HepG2 (cell line): ENCODE results near the gene CTDNEP1. TPM values are rescaled to one million over a fixed set of nuclear protein-coding genes. Genes with fewer than 3 reads are reported as not detected.
A peak's percentile ranks its signal among the peaks of the same experiment; 100 is the strongest.

Experiments
- CBX2 ChIP-seq, 2 experiments: fragments of 200-600 bp in 1 of 2; sonication (generic); formaldehyde crosslinking in 1 of 2; IDR thresholded peaks; 2 replicates each; pipeline versions ENCODE4 v1.7.0 to v1.8.1; 2018 to 2022; ENCODE audit warnings: low read depth in 2 of 2, low read length in 1 of 2, mild to moderate bottlenecking in 1 of 2, missing genetic modification reagents in 1 of 2
- CEBPG ChIP-seq: IDR thresholded peaks from 2 replicates; pipeline ENCODE4 v1.6.1; 2016
- DNMT3B ChIP-seq: conservative IDR thresholded peaks from 2 replicates; pipeline ENCODE4 v1.6.1; 2016; ENCODE audit warnings: missing biosample characterization, control low read depth
- EP300 ChIP-seq, 3 experiments: sonication (generic) in 1 of 3; formaldehyde crosslinking in 1 of 3; IDR thresholded peaks; 2 replicates each; pipeline versions ENCODE4 v1.5.1 to v1.6.1; 2011 to 2020; ENCODE audit warnings: low read depth in 2 of 3, low read length in 2 of 3, borderline replicate concordance in 1 of 3, improper control_type of control experiment in 1 of 3, mild to moderate bottlenecking in 1 of 3, missing genetic modification reagents in 1 of 3, moderate library complexity in 1 of 3
- FLYWCH1 ChIP-seq: sonication (generic); formaldehyde crosslinking; IDR thresholded peaks from 2 replicates; pipeline ENCODE4 v1.8.1; 2023; ENCODE audit warnings: mild to moderate bottlenecking, missing genetic modification reagents
- HMG20B ChIP-seq: conservative IDR thresholded peaks from 2 replicates; pipeline ENCODE4 v1.6.1; 2016; ENCODE audit warnings: missing genetic modification reagents, missing compliant biosample characterization
- POLR2A ChIP-seq, 2 experiments: IDR thresholded peaks; 2 replicates each; pipeline ENCODE4 v1.6.1; 2011; ENCODE audit warnings: low read depth in 2 of 2, low read length in 2 of 2, mild to moderate bottlenecking in 1 of 2, moderate library complexity in 1 of 2; ENCODE audit not compliant: insufficient read depth in 1 of 2
- REL ChIP-seq: sonication (generic); formaldehyde crosslinking; conservative IDR thresholded peaks from 2 replicates; pipeline ENCODE4 v1.8.0; 2022; ENCODE audit warnings: mild to moderate bottlenecking, missing genetic modification reagents, moderate library complexity
- REST ChIP-seq, 2 experiments: IDR thresholded peaks; 2 replicates each; pipeline ENCODE4 v1.6.1; 2011 to 2012; ENCODE audit warnings: low read length in 2 of 2, borderline replicate concordance in 1 of 2, low read depth in 1 of 2, mild to moderate bottlenecking in 1 of 2, moderate library complexity in 1 of 2
- SMAD3 ChIP-seq: sonication (generic); formaldehyde crosslinking; IDR thresholded peaks from 2 replicates; pipeline ENCODE4 v1.4.0; 2020; ENCODE audit warnings: missing genetic modification reagents
- SP4 ChIP-seq: sonication (generic); formaldehyde crosslinking; IDR thresholded peaks from 2 replicates; pipeline ENCODE4 v1.8.1; 2023; ENCODE audit warnings: mild to moderate bottlenecking, missing genetic modification reagents
- TRIM24 ChIP-seq: sonication (generic); formaldehyde crosslinking; IDR thresholded peaks from 2 replicates; pipeline ENCODE4 v1.8.0; 2022; ENCODE audit warnings: mild to moderate bottlenecking, missing genetic modification reagents
- ZNF33B ChIP-seq: sonication (generic); formaldehyde crosslinking; IDR thresholded peaks from 2 replicates; pipeline ENCODE4 v1.5.1; 2020; ENCODE audit warnings: mild to moderate bottlenecking, missing genetic modification reagents
- ZNF513 ChIP-seq: sonication (generic); formaldehyde crosslinking; conservative IDR thresholded peaks from 2 replicates; pipeline ENCODE4 v1.5.0; 2020; ENCODE audit warnings: missing genetic modification reagents
- ZNF558 ChIP-seq: sonication (generic); formaldehyde crosslinking; IDR thresholded peaks from 2 replicates; pipeline ENCODE4 v1.9.0; 2022; ENCODE audit warnings: mild to moderate bottlenecking, missing genetic modification reagents, borderline replicate concordance
- ZNF652 ChIP-seq: IDR thresholded peaks from 2 replicates; pipeline ENCODE4 v1.6.1; 2016; ENCODE audit warnings: low read depth, borderline replicate concordance
- ZNF724P ChIP-seq: sonication (generic); formaldehyde crosslinking; IDR thresholded peaks from 2 replicates; pipeline ENCODE4 v1.8.0; 2022; ENCODE audit warnings: missing genetic modification reagents, borderline replicate concordance
- ZSCAN25 ChIP-seq: sonication (generic); formaldehyde crosslinking; IDR thresholded peaks from 2 replicates; pipeline ENCODE4 v1.8.0; 2022; ENCODE audit warnings: mild to moderate bottlenecking, missing genetic modification reagents
- polyA plus RNA-seq, 8 experiments: library from polyadenylated mRNA; depleted of rRNA in 3 of 8; stranded (reverse) in 7 of 8; unstranded in 1 of 8; fragments of >200 nt; fragmentation: Illumina TruSeq in 4 of 8; extraction: Trizol in 4 of 8; gene quantifications; 2 replicates each; pipeline versions ENCODE4 v1.2.1 to v1.2.3, GENCODE V29; 2011 to 2016; ENCODE audit warnings: low read depth in 4 of 8, missing spikeins in 1 of 8, mixed read lengths in 1 of 8; ENCODE audit not compliant: insufficient read depth in 1 of 8
- total RNA-seq, 5 experiments: library from RNA; depleted of rRNA; stranded (reverse); fragments of >200 nt; fragmentation: Illumina TruSeq; extraction: Trizol; gene quantifications; 2 replicates each; pipeline ENCODE4 v1.2.3, GENCODE V29; 2016; ENCODE audit warnings: low read depth in 1 of 5
- TF ChIP-seq, protein P1 (sequence below): sonication (generic); formaldehyde crosslinking; IDR thresholded peaks from 2 replicates; pipeline ENCODE4 v1.4.0; 2020; ENCODE audit warnings: missing genetic modification reagents, mild to moderate bottlenecking, borderline replicate concordance
- TF ChIP-seq, protein P2 (sequence below): sonication (generic); formaldehyde crosslinking; IDR thresholded peaks from 2 replicates; pipeline ENCODE4 v1.4.0; 2020; ENCODE audit warnings: missing genetic modification reagents; ENCODE audit errors: not compliant biosample characterization

Gene CTDNEP1
- total and polyA plus RNA-seq, 2 of the 13 experiments (the other 11 are each of a cell fraction or from before 2014, with no cell fraction given): 19.8 to 118 TPM

DNA sequence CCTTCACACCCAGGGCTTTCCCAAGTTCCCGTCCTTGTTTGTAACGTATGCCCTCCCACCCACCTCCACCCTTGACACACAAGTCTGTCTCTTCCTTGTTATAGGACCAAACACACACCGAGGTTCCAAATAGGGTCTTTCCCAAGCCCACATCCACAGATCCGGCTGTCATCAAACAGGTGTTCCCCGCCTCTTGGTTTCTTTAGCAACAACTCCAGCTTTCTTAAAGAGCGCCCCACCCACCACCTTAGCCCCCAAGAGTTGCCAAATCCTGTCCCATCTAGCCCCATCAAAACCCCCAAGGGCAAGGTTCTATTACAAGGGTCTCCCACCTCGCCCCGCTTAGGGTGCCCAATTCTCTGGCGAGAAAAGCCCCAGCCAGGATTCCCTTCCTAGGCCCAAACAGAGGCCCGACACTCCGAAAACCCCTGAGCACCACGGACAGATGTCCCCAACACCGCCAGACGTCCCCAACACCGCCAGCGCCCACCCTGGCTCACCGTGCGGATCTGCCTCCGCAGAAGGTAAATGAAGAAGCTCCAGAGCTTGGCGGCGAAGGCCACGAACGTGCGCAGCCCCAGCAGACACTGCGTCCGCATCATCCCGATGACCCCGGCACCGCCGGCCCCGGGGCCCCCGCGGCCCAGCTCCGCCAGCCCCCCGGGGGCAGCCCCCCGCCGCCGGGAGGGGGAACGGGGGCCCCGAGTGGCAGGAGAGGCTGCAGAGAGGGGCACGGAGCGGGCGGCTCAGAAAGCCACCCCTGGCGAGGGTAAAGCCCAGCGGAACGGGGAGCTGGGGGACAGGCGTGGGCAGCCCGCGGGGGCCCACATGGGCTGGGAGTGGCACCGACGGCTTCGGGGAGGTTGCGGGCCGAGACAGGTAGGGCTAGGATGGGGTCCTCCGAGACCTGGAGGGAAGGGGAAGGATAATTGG is 573 bp downstream of the CTDNEP1 start (continued):
- no peak for TF ChIP-seq REST (IDR thresholded peaks at IDR 0.05; ENCODE audit: borderline replicate concordance in 1 of 2, low read depth in 1 of 2, low read length in 2 of 2)
- TF ChIP-seq EP300 (IDR thresholded peaks at IDR 0.05; ENCODE audit: low read depth in 2 of 2, low read length in 2 of 2): no peak
- no peak for TF ChIP-seq EP300 (CRISPR knock-in tag; IDR thresholded peaks at IDR 0.05; ENCODE audit: borderline replicate concordance)
- TF ChIP-seq ZNF33B (CRISPR knock-in tag): no peak
- no peak for TF ChIP-seq ZNF652 (CRISPR knock-in tag)
- TF ChIP-seq, protein P1, sequence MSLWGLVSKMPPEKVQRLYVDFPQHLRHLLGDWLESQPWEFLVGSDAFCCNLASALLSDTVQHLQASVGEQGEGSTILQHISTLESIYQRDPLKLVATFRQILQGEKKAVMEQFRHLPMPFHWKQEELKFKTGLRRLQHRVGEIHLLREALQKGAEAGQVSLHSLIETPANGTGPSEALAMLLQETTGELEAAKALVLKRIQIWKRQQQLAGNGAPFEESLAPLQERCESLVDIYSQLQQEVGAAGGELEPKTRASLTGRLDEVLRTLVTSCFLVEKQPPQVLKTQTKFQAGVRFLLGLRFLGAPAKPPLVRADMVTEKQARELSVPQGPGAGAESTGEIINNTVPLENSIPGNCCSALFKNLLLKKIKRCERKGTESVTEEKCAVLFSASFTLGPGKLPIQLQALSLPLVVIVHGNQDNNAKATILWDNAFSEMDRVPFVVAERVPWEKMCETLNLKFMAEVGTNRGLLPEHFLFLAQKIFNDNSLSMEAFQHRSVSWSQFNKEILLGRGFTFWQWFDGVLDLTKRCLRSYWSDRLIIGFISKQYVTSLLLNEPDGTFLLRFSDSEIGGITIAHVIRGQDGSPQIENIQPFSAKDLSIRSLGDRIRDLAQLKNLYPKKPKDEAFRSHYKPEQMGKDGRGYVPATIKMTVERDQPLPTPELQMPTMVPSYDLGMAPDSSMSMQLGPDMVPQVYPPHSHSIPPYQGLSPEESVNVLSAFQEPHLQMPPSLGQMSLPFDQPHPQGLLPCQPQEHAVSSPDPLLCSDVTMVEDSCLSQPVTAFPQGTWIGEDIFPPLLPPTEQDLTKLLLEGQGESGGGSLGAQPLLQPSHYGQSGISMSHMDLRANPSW (CRISPR knock-in tag): no peak
- no peak for TF ChIP-seq CEBPG
- no peak for TF ChIP-seq POLR2A (IDR thresholded peaks at IDR 0.05; ENCODE audit: insufficient read depth in 1 of 2, low read depth in 2 of 2, low read length in 2 of 2)
- TF ChIP-seq REL (CRISPR knock-in tag): 0 out of 2 replicates have a peak, but pooled peaks have one; percentile 8
- TF ChIP-seq ZSCAN25 (CRISPR knock-in tag): no peak
- TF ChIP-seq ZNF558 (CRISPR knock-in tag): peak; percentile 17; the same call in 1 of the 2 replicates
- TF ChIP-seq ZNF513 (CRISPR knock-in tag): no peak
- TF ChIP-seq CBX2 (IDR thresholded peaks at IDR 0.05; ENCODE audit: low read depth, low read length): no peak
- no peak for TF ChIP-seq CBX2 (CRISPR knock-in tag; IDR thresholded peaks at IDR 0.05; ENCODE audit: low read depth)
- no peak for TF ChIP-seq SMAD3 (CRISPR knock-in tag)
- TF ChIP-seq ZNF724P (CRISPR knock-in tag): no peak
- TF ChIP-seq HMG20B (CRISPR knock-in tag): no peak
- no peak for TF ChIP-seq TRIM24 (CRISPR knock-in tag)
- no peak for TF ChIP-seq DNMT3B (CRISPR knock-in tag)
- TF ChIP-seq, protein P2, sequence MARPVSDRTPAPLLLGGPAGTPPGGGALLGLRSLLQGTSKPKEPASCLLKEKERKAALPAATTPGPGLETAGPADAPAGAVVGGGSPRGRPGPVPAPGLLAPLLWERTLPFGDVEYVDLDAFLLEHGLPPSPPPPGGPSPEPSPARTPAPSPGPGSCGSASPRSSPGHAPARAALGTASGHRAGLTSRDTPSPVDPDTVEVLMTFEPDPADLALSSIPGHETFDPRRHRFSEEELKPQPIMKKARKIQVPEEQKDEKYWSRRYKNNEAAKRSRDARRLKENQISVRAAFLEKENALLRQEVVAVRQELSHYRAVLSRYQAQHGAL (CRISPR knock-in tag): no peak
- 0 out of 2 replicates have a peak, but pooled peaks have one; percentile 52 for TF ChIP-seq SP4 (CRISPR knock-in tag)
- peak; percentile 23; the same call in 1 of the 2 replicates for TF ChIP-seq FLYWCH1 (CRISPR knock-in tag)
